OCI-M2 (cell line): Measurements from ENCODE around the gene GZMM.

Experiments used
- DNase-seq: peaks from one replicate; lab custom pipeline; 2025; ENCODE audit not compliant: unreplicated experiment; lab: John Stamatoyannopoulos, UW

Gene GZMM

GRCh38 chr19:543910-544608 is at the start of gene GZMM:
Gene GZMM, plus strand, starts transcription at chr19:544053. Its CDS starts 19 bp downstream, at chr19:544072.
- DNase-seq = no peak

GRCh38 chr19:494171-495080 is 49.4 kb upstream of the GZMM start:
- no peak for DNase-seq

- no peak for DNase-seq
Measured at GRCh38 chr19:495081-495401, 48.8 kb upstream of the GZMM start.

- DNase-seq = no peak
Measured at GRCh38 chr19:495402-496111, 48.3 kb upstream of the GZMM start.

- DNase-seq = no peak
Measured at GRCh38 chr19:496112-496665, 47.7 kb upstream of the GZMM start, which contains the start of gene MADCAM1. Gene MADCAM1, plus strand, starts transcription at chr19:496486. Its CDS starts 14 bp downstream, at chr19:496500.

- no peak for DNase-seq
Measured at GRCh38 chr19:496986-497385, 46.9 kb upstream of the GZMM start.

GRCh38 chr19:497491-497868 is 46.4 kb upstream of the GZMM start:
- DNase-seq = no peak

GRCh38 chr19:497869-498510 is 45.9 kb upstream of the GZMM start:
- DNase-seq = no peak

- DNase-seq = no peak
Measured at GRCh38 chr19:498511-498891, 45.4 kb upstream of the GZMM start.

GRCh38 chr19:498977-499623 is 44.8 kb upstream of the GZMM start:
- no peak for DNase-seq

- DNase-seq = no peak
Measured at GRCh38 chr19:501646-502045, 42.2 kb upstream of the GZMM start.

GRCh38 chr19:504616-505015 is 39.2 kb upstream of the GZMM start:
- DNase-seq = no peak

GRCh38 chr19:506404-507285 is 37.2 kb upstream of the GZMM start:
- DNase-seq = peak; percentile 93

- DNase-seq = no peak
Measured at GRCh38 chr19:507286-508203, 36.3 kb upstream of the GZMM start, which contains the start of gene TPGS1. Gene TPGS1, plus strand, starts transcription at chr19:507497. Its CDS starts 10 bp downstream, at chr19:507507.

- no peak for DNase-seq
Measured at GRCh38 chr19:508204-509150, 35.4 kb upstream of the GZMM start.

GRCh38 chr19:510606-511100 is 33.2 kb upstream of the GZMM start:
- DNase-seq = no peak
